ENCODE measurements around the gene LTBP1.

DNA sequence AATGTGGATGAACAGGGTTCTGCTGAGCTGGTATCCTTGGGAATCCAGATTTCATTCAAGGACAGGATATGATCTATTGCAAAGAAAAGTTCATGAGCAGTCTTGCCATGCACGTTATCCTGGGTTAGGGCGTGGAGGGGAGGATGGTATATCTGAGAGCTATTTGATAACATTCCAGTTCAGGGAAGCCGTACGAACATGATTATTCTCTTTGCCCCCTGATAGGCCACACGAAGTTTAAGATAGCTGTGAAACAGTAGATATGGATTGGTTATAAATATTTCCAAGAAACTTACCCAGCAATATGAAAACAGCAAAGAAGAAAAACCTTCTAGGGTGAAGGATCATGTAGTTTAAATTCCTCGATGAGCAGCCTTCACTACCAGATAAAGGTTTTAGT, 171.9 kb downstream of the LTBP1 start:
- TF ChIP-seq, protein P1, sequence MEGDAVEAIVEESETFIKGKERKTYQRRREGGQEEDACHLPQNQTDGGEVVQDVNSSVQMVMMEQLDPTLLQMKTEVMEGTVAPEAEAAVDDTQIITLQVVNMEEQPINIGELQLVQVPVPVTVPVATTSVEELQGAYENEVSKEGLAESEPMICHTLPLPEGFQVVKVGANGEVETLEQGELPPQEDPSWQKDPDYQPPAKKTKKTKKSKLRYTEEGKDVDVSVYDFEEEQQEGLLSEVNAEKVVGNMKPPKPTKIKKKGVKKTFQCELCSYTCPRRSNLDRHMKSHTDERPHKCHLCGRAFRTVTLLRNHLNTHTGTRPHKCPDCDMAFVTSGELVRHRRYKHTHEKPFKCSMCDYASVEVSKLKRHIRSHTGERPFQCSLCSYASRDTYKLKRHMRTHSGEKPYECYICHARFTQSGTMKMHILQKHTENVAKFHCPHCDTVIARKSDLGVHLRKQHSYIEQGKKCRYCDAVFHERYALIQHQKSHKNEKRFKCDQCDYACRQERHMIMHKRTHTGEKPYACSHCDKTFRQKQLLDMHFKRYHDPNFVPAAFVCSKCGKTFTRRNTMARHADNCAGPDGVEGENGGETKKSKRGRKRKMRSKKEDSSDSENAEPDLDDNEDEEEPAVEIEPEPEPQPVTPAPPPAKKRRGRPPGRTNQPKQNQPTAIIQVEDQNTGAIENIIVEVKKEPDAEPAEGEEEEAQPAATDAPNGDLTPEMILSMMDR (conservative IDR thresholded peaks at IDR 0.05 in 1 of 2, IDR thresholded peaks at IDR 0.05 in 1 of 2; ENCODE audit: extremely low read depth in 1 of 2, insufficient read depth in 1 of 2, low read depth in 1 of 2, low read length in 2 of 2), result no peak
- TF ChIP-seq EZH2 (IDR thresholded peaks at IDR 0.05; ENCODE audit: borderline replicate concordance, low read length), result no peak
